ENCODE results near the gene SNAPC4. TPM values are rescaled to one million over a fixed set of nuclear protein-coding genes. Genes with fewer than 3 reads are reported as not detected.

The SNAPC4 gene, protein sequence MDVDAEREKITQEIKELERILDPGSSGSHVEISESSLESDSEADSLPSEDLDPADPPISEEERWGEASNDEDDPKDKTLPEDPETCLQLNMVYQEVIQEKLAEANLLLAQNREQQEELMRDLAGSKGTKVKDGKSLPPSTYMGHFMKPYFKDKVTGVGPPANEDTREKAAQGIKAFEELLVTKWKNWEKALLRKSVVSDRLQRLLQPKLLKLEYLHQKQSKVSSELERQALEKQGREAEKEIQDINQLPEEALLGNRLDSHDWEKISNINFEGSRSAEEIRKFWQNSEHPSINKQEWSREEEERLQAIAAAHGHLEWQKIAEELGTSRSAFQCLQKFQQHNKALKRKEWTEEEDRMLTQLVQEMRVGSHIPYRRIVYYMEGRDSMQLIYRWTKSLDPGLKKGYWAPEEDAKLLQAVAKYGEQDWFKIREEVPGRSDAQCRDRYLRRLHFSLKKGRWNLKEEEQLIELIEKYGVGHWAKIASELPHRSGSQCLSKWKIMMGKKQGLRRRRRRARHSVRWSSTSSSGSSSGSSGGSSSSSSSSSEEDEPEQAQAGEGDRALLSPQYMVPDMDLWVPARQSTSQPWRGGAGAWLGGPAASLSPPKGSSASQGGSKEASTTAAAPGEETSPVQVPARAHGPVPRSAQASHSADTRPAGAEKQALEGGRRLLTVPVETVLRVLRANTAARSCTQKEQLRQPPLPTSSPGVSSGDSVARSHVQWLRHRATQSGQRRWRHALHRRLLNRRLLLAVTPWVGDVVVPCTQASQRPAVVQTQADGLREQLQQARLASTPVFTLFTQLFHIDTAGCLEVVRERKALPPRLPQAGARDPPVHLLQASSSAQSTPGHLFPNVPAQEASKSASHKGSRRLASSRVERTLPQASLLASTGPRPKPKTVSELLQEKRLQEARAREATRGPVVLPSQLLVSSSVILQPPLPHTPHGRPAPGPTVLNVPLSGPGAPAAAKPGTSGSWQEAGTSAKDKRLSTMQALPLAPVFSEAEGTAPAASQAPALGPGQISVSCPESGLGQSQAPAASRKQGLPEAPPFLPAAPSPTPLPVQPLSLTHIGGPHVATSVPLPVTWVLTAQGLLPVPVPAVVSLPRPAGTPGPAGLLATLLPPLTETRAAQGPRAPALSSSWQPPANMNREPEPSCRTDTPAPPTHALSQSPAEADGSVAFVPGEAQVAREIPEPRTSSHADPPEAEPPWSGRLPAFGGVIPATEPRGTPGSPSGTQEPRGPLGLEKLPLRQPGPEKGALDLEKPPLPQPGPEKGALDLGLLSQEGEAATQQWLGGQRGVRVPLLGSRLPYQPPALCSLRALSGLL (N-terminal part only)
- total RNA-seq (10 to 100 TPM; 13.1 to 15.4 TPM), polyA plus RNA-seq (1 to 10 TPM in 1 of 2 donors, under 1 TPM in 1; 0.35 to 2.1 TPM)

DNA sequence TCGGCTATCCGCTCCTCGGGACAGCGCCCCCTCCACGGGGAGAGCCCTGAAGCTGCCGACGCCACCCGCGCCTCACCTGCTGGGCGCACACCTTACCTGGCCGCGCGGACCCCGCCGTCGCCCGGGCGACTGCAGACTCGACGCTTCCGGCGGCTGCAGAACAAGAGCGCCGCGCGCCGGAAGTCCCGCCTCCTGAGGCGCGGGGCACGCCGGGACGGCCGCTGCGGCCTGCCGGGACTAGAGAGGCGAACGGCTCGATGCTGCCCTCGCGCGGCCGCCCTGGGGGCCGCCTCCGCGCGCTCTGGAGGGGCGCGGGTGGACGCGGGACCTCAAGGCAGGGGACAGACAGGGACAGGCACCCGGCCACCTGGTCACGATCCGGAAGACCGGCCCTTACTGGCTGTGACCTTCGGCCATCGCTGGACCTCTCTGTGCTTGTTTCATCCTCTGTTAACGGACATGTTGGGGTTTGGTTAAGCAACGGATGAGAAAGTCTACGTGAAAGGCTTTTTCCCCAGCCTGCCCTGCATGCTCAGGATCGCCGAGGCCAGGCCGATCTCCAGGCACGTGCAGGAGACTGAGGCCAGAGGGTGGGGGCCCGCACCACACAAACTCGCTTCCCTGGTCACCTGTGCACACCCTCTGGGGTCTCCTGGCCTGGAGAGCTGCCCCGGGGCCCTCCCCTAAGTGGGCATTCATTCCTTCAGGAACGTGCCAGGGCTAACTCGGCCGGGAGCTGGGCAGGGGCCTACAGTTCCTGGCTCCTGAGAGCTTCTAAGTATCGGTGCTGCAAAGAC lies at the start of gene SNAPC4:
SNAPC4 (minus strand) TSS at position 133 of the 797 bp plus-strand sequence. CDS start 1,742 bp downstream, outside the sequence.
- CTCF ChIA-PET (ENCODE audit: partially characterized antibody), result interaction anchor here (0.5 to 3.9 kb wide), 9 partner anchors 9 to 216 kb away, joined by 3 to 20 read pairs (median 4); partner anchors contain the start of genes DNLZ, ENTR1 and PMPCA
- intact Hi-C loops (cut with micrococcal nuclease), result loop anchor here (1.0 to 10.0 kb wide), 6 partner anchors 10 to 145 kb away; partner anchors contain the start of genes DNLZ, ENTR1, INPP5E and NOTCH1
- H3K27ac ChIP-seq (ENCODE audit: low read depth, low read length), result peak within 1 kb of the TSS; percentile 55
- Mint-ChIP-seq H3K4me3 (peak within 1 kb of the TSS; percentile 83 to 90 (median 88)), H3K4me1 (peaks cover 28 to 50% (median 40%) of the 10 kb centered on the region in 4 donors), H3K9me3 (no peaks in the 10 kb centered on the region), H3K36me3 (peaks cover 4 to 20% of the 10 kb centered on the region in 2 donors), H3K27ac (peak within 1 kb of the TSS; percentile 30 to 93 (median 79)), H3K27me3 (no peaks in the 10 kb centered on the region)
- peak; percentile 80 to 87 (median 85) for DNase-seq
- H3K27me3 ChIP-seq (ENCODE audit: insufficient read depth, low read length), result no peaks in the 10 kb centered on the region
- peaks cover 51% of the 10 kb centered on the region for H3K4me1 ChIP-seq (ENCODE audit: insufficient read depth, low read length)
- no peaks in the 10 kb centered on the region for H3K9me3 ChIP-seq (ENCODE audit: control insufficient read depth in 1 of 2, low read length in 2 of 2)
- H3K36me3 ChIP-seq (ENCODE audit: insufficient read depth, low read length), result peaks cover 21% of the 10 kb centered on the region
- POLR2A ChIA-PET (ENCODE audit: partially characterized antibody), result interaction anchor here (0.5 to 4.3 kb wide), 4 partner anchors 9 to 306 kb away, joined by 3 to 36 read pairs (median 15); partner anchors contain the start of genes DNLZ, ENTR1 and PMPCA
- H3K4me3 ChIP-seq (ENCODE audit: low read length in 2 of 2), result peak within 1 kb of the TSS; percentile 36 to 57

DNA sequence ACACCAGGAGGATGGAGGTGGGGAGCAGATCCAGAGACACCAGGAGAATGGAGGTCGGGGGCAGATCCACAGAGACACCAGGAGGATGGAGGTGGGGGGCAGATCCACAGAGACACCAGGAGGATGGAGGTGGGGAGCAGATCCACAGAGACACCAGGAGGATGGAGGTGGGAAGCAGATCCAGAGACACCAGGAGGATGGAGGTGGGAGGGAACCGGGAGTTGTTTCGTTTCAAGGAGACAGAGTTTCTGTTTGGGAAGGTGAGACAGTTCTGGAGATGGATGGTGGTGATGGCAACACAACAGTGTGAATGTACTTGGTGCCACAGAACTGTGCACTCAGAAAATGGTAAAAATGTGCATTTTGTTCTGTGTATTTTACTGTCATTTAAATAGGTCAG lies 48.7 kb upstream of the SNAPC4 start:
- ChIA-PET CTCF (ENCODE audit: partially characterized antibody) (no interaction called here), POLR2A (ENCODE audit: partially characterized antibody) (no interaction called here)
- H3K27ac ChIP-seq (ENCODE audit: low read depth, low read length), result no peak overlapping the region
- Mint-ChIP-seq H3K36me3 (peaks cover 36 to 66% of the 10 kb centered on the region in 2 donors), H3K9me3 (peaks cover 0 to 3% (median 0%) of the 10 kb centered on the region in 8 donors), H3K27me3 (no peaks in the 10 kb centered on the region), H3K4me1 (peaks cover 0 to 9% (median 2%) of the 10 kb centered on the region in 4 donors), H3K4me3 (no peak overlapping the region), H3K27ac (peak overlapping the region in 3 of 7 donors; percentile 42 to 62 (median 48))
- DNase-seq, result no peak
- H3K4me3 ChIP-seq (ENCODE audit: low read length in 2 of 2), result no peak overlapping the region
- peaks cover 64% of the 10 kb centered on the region for H3K36me3 ChIP-seq (ENCODE audit: insufficient read depth, low read length)
- H3K27me3 ChIP-seq (ENCODE audit: insufficient read depth, low read length), result no peaks in the 10 kb centered on the region
- intact Hi-C loops (cut with micrococcal nuclease), result no loop called here
- H3K4me1 ChIP-seq (ENCODE audit: insufficient read depth, low read length), result no peaks in the 10 kb centered on the region
- H3K9me3 ChIP-seq (ENCODE audit: control insufficient read depth in 1 of 2, low read length in 2 of 2), result no peaks in the 10 kb centered on the region

DNA sequence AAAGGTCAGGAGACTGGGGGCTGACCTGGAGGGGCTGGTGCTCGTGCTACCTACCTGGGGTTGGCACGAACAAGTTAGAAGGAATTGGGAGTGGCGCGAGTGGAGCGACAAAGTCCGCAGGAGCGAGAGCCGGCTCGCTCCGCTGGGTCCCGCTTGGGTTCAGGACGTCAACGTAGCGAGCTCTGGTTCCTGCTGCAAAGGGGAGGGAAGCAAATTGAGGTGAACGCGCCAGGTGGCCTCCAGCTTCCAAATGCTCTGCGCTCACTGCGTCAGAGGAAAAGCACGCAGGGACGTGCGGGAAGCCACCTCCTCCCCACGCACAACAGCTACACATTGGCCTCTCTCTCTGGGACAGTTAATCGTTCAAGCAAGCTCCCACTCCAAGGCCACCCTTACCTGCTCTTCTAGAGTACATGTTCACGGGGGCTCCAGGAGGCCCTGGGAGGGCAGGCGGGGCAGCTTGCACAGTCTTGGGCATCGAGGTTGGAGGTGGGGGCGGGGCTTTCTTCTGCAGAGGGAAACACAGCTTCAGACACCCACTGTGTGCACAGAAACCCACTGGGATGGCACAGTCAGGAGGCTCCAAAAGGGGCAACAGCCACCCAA lies 47.3 kb upstream of the SNAPC4 start:
- peaks cover 62% of the 10 kb centered on the region for H3K36me3 ChIP-seq (ENCODE audit: insufficient read depth, low read length)
- H3K4me1 ChIP-seq (ENCODE audit: insufficient read depth, low read length), result no peaks in the 10 kb centered on the region
- Mint-ChIP-seq H3K36me3 (peaks cover 29 to 67% of the 10 kb centered on the region in 2 donors), H3K27ac (peak overlapping the region in 1 of 7 donors; percentile 29), H3K4me3 (no peak overlapping the region), H3K27me3 (no peaks in the 10 kb centered on the region), H3K4me1 (peaks cover 0 to 9% (median under 1%) of the 10 kb centered on the region in 4 donors), H3K9me3 (peaks cover 0 to 4% (median 0%) of the 10 kb centered on the region in 8 donors)
- no peaks in the 10 kb centered on the region for H3K27me3 ChIP-seq (ENCODE audit: insufficient read depth, low read length)
- no peak for DNase-seq
- CTCF ChIA-PET (ENCODE audit: partially characterized antibody), result interaction anchor here (1.3 kb wide), 1 partner anchor 38 kb away, joined by 3 read pairs; no protein-coding TSS in a partner anchor
- H3K9me3 ChIP-seq (ENCODE audit: control insufficient read depth in 1 of 2, low read length in 2 of 2), result no peaks in the 10 kb centered on the region
- H3K4me3 ChIP-seq (ENCODE audit: low read length in 2 of 2), result no peak overlapping the region
- no peak overlapping the region for H3K27ac ChIP-seq (ENCODE audit: low read depth, low read length)
- intact Hi-C loops (cut with micrococcal nuclease), result no loop called here
- POLR2A ChIA-PET (ENCODE audit: partially characterized antibody), result no interaction called here

DNA sequence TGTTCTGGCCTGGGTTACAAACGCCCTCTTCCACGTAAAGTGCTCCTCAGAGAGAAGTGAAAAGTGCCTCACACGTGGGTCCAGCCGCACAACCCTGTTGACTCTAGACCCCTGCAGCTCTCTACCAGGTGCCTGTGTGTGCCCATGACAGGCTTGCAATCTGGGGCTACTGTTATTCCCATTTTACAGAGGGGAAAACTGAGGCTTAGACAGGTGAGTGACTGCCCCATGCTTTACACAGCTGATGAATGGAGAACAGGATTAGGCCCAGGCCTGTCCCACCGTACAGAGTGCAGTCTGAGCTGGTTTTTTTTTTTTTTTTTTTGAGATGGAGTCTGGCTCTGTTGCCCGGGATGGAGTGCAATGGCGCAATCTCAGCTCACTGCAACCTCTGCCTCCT lies 45.8 kb upstream of the SNAPC4 start:
- H3K4me1 Mint-ChIP-seq, result peaks cover 0 to 9% (median under 1%) of the 10 kb centered on the region in 4 donors
- H3K4me3 Mint-ChIP-seq, result no peak overlapping the region
- intact Hi-C loops (cut with micrococcal nuclease), result no loop called here
- CTCF ChIA-PET (ENCODE audit: partially characterized antibody), result no interaction called here
- no peak for DNase-seq
- POLR2A ChIA-PET (ENCODE audit: partially characterized antibody), result interaction anchor here (1.2 kb wide), 1 partner anchor 8 kb away, joined by 3 read pairs; no protein-coding TSS in a partner anchor
- no peak overlapping the region for H3K27ac Mint-ChIP-seq
- Histone ChIP-seq H3K4me3 (ENCODE audit: low read length in 2 of 2) (no peak overlapping the region), H3K4me1 (ENCODE audit: insufficient read depth, low read length) (no peaks in the 10 kb centered on the region), H3K36me3 (ENCODE audit: insufficient read depth, low read length) (peaks cover 54% of the 10 kb centered on the region), H3K27ac (ENCODE audit: low read depth, low read length) (no peak overlapping the region), H3K9me3 (ENCODE audit: control insufficient read depth in 1 of 2, low read length in 2 of 2) (no peaks in the 10 kb centered on the region), H3K27me3 (ENCODE audit: insufficient read depth, low read length) (no peaks in the 10 kb centered on the region)
- peaks cover 29 to 60% of the 10 kb centered on the region in 2 donors for H3K36me3 Mint-ChIP-seq
- H3K9me3 Mint-ChIP-seq, result peaks cover 0 to 4% (median 0%) of the 10 kb centered on the region in 8 donors
- H3K27me3 Mint-ChIP-seq, result no peaks in the 10 kb centered on the region

DNA sequence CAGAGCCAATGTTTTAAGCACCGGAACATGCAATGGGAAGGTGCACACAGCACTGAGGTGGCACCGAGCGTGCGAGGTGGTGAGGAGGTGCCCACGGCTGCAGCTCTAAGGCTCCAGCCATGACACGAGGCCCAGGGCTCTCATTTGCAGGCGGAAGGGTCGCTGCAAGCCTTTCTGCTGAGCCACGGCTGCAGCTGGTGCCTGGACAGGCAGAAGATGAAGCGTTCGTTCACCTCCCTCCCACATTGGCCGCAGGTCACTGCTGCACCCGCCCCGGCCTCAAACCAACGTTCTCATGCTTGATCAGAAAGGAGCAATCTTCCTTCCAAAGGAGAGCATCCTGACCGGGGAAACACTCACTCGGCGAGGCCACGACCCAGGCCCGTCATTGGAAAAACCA lies 44.1 kb upstream of the SNAPC4 start:
- Histone ChIP-seq H3K36me3 (ENCODE audit: insufficient read depth, low read length) (peaks cover 46% of the 10 kb centered on the region), H3K4me1 (ENCODE audit: insufficient read depth, low read length) (peaks cover 5% of the 10 kb centered on the region), H3K27ac (ENCODE audit: low read depth, low read length) (no peak overlapping the region), H3K9me3 (ENCODE audit: control insufficient read depth in 1 of 2, low read length in 2 of 2) (no peaks in the 10 kb centered on the region), H3K4me3 (ENCODE audit: low read length in 2 of 2) (no peak overlapping the region), H3K27me3 (ENCODE audit: insufficient read depth, low read length) (no peaks in the 10 kb centered on the region)
- DNase-seq, result no peak
- ChIA-PET POLR2A (ENCODE audit: partially characterized antibody) (no interaction called here), CTCF (ENCODE audit: partially characterized antibody) (no interaction called here)
- Mint-ChIP-seq H3K36me3 (peaks cover 22 to 52% of the 10 kb centered on the region in 2 donors), H3K4me3 (no peak overlapping the region), H3K27me3 (no peaks in the 10 kb centered on the region), H3K9me3 (peaks cover 0 to 1% (median 0%) of the 10 kb centered on the region in 8 donors), H3K27ac (peak overlapping the region in 1 of 7 donors; percentile 21), H3K4me1 (peaks cover 0 to 9% (median 3%) of the 10 kb centered on the region in 4 donors)
- intact Hi-C loops (cut with micrococcal nuclease), result no loop called here

All from CD4-positive, alpha-beta memory T cell (primary cell).